ENCODE results near the gene SNX30.

SNX30 gene

DNA sequence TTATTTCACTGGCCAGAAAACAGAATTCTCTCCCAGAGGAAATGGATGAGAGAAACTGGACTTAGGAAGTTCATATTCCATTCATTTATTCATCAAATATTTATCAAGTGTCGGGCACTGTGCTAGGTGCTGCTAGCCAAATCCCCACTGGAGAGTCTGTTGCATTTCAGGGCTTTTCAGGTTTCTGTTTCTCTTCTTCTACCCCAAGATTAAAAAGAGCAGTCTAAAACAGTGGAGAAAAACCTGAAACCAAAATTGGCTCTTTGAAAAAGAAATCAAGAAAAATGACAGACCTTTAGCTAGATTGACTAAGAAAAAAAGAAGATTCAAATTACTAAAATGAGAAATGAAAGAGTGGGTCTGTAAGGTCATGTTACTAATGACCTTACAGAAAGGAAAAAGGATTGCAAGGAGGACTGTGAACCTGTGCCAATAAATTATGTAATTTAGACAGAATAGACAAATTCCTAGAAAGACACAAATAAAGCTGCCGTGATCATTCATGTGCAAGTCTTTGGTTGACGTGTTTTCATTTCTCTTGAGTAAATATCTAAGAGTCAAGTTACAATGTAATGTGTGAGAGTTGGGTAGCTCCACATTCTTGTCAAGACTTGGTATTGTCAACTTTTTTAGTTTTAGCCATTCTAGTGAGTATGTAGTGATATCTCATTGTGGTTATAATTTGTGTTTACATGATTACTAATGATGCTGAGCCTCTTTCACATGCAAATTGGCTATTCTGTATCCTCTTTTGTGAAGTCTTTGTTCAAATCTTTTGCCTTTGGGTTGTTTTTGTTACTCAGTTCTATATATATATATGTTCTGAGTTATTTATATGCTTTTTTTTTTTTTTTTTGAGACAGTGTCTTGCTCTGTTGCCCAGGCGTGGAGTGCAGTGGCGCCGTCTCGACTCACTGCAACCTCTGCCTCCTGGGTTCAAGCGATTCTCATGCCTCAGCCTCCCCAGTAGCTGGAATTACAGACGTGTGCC lies 23.7 kb downstream of the SNX30 start:
- Histone ChIP-seq H3K27me3 (ENCODE audit: control insufficient read depth, insufficient read depth, low read length) (no peaks in the 10 kb centered on the region), H2AFZ (no peak overlapping the region), H3K4me2 (ENCODE audit: low read length) (no peak overlapping the region), H3K4me1 (no peaks in the 10 kb centered on the region), H3K27ac (no peak overlapping the region), H3K79me2 (no peaks in the 10 kb centered on the region), H3K36me3 (ENCODE audit: control insufficient read depth, insufficient read depth, low read length) (no peaks in the 10 kb centered on the region), H3K9ac (no peak overlapping the region), H3K9me3 (ENCODE audit: control insufficient read depth, low read length) (no peaks in the 10 kb centered on the region), H3K4me3 (ENCODE audit: low read depth, low read length) (no peak overlapping the region)
- TF ChIP-seq, protein P1, sequence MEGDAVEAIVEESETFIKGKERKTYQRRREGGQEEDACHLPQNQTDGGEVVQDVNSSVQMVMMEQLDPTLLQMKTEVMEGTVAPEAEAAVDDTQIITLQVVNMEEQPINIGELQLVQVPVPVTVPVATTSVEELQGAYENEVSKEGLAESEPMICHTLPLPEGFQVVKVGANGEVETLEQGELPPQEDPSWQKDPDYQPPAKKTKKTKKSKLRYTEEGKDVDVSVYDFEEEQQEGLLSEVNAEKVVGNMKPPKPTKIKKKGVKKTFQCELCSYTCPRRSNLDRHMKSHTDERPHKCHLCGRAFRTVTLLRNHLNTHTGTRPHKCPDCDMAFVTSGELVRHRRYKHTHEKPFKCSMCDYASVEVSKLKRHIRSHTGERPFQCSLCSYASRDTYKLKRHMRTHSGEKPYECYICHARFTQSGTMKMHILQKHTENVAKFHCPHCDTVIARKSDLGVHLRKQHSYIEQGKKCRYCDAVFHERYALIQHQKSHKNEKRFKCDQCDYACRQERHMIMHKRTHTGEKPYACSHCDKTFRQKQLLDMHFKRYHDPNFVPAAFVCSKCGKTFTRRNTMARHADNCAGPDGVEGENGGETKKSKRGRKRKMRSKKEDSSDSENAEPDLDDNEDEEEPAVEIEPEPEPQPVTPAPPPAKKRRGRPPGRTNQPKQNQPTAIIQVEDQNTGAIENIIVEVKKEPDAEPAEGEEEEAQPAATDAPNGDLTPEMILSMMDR (IDR thresholded peaks at IDR 0.05) = no peak

DNA sequence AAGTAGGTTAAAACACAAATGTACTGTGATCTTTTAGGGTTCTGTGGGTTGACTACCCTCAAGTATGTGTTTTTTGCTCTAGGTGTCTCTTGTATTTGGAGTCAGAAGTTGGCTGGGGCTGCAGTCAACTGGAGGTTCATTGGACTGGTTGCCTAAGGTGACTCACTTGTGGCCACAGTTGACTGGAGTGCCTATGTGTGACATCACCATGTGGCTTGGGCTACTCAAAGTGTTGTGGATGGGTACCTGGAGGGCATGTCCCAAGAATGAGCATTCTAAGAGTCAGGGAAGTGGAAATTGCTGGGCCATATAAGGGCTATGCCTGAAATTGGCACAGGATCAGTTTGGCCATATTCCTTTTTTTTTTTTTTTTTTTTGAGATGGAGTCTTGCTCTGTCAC lies 27.4 kb downstream of the SNX30 start:
- Histone ChIP-seq H3K4me2 (ENCODE audit: low read length) (no peak overlapping the region), H2AFZ (no peak overlapping the region), H3K9me3 (ENCODE audit: control insufficient read depth, low read length) (no peaks in the 10 kb centered on the region), H3K27ac (no peak overlapping the region), H3K27me3 (ENCODE audit: control insufficient read depth, insufficient read depth, low read length) (no peaks in the 10 kb centered on the region), H3K9ac (no peak overlapping the region), H3K4me1 (no peaks in the 10 kb centered on the region), H3K36me3 (ENCODE audit: control insufficient read depth, insufficient read depth, low read length) (no peaks in the 10 kb centered on the region), H3K4me3 (ENCODE audit: low read depth, low read length) (no peak overlapping the region), H3K79me2 (no peaks in the 10 kb centered on the region)
- TF ChIP-seq, protein P1 (IDR thresholded peaks at IDR 0.05) = no peak

DNA sequence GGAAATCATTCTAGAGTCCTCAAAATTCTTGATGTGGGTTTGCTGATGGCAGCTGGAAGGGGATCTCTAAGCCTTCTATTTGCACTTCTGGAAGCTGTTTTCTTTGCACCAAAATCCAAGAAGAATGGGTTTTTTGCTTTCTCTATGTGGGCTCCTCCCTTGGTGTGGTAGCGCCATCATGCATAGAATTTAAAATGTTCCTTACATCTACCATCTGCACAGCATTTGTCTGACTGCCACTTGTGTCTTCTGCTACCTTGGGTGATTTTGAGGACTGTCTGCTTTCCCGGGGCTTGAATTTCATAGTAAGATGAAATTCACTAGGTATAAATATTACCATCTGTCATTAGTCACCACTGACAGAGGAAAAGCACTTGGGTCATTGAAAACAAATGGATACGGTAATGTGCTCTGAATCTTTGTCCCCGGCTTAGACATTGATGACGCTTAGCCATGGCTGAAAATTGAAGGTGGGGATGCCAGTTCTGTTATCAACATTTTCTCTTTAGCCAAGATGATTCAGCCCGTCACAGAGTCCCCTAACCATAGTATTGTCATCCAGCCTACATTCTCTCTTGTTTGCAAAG lies 30.0 kb downstream of the SNX30 start:
- no peaks in the 10 kb centered on the region for H3K36me3 ChIP-seq (ENCODE audit: control insufficient read depth, insufficient read depth, low read length)
- no peak overlapping the region for H3K4me3 ChIP-seq (ENCODE audit: low read depth, low read length)
- H3K4me2 ChIP-seq (ENCODE audit: low read length) = no peak overlapping the region
- H3K4me1 ChIP-seq = peaks cover 9% of the 10 kb centered on the region
- no peaks in the 10 kb centered on the region for H3K79me2 ChIP-seq
- H3K27ac ChIP-seq = no peak overlapping the region
- H3K9ac ChIP-seq = no peak overlapping the region
- TF ChIP-seq, protein P1 (IDR thresholded peaks at IDR 0.05) = no peak
- no peaks in the 10 kb centered on the region for H3K9me3 ChIP-seq (ENCODE audit: control insufficient read depth, low read length)
- H3K27me3 ChIP-seq (ENCODE audit: control insufficient read depth, insufficient read depth, low read length) = no peaks in the 10 kb centered on the region
- no peak overlapping the region for H2AFZ ChIP-seq

DNA sequence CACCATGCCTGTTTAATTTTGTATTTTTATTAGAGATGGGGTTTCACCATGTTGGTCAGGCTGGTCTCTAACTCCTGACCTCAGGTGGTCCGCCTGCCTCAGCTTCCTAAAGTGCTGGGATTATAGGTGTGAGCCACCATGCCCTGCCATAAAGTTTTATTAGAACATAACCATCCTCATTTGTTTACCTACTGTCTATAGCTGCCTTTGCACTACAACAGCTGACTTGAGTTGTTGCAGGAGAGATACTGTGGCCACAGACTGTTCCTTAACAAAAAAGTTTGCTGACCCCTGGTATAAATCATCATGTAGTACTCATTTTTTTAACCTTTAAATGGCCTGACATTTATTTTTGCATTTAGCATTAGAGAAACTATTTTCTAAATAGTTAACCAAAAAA lies 31.7 kb downstream of the SNX30 start:
- Histone ChIP-seq H3K79me2 (no peaks in the 10 kb centered on the region), H3K9ac (no peak overlapping the region), H3K27ac (no peak overlapping the region), H3K9me3 (ENCODE audit: control insufficient read depth, low read length) (no peaks in the 10 kb centered on the region), H3K36me3 (ENCODE audit: control insufficient read depth, insufficient read depth, low read length) (no peaks in the 10 kb centered on the region), H3K4me1 (peaks cover 9% of the 10 kb centered on the region), H2AFZ (no peak overlapping the region), H3K27me3 (ENCODE audit: control insufficient read depth, insufficient read depth, low read length) (no peaks in the 10 kb centered on the region), H3K4me2 (ENCODE audit: low read length) (no peak overlapping the region), H3K4me3 (ENCODE audit: low read depth, low read length) (no peak overlapping the region)
- TF ChIP-seq, protein P1 (IDR thresholded peaks at IDR 0.05) = no peak
